Measurements from ENCODE around the gene WDR20. TPM values are rescaled to one million over a fixed set of nuclear protein-coding genes. Genes with fewer than 3 reads are reported as not detected.

Gene WDR20
- total RNA-seq, 3 donors from 2014 or later (not counting 1 experiment from before 2014, with no cell fraction given), result 55.5 to 66.7 (median 62.2) TPM

GRCh38 chr14:102195446-102195845, 55.7 kb downstream of the WDR20 start:
- intact Hi-C loops (cut with micrococcal nuclease), result no loop called here
- no peak for ATAC-seq
- DNase-seq, result no peak
- Histone ChIP-seq H3K4me1 (ENCODE audit: control insufficient read depth, insufficient read depth, low read length) (peaks cover 6% of the 10 kb centered on the region), H3K4me3 (ENCODE audit: low read length) (no peak overlapping the region), H3K36me3 (ENCODE audit: control insufficient read depth, insufficient read depth, low read length) (peaks cover 24% of the 10 kb centered on the region), H3K27me3 (ENCODE audit: control insufficient read depth, insufficient read depth, low read length) (no peaks in the 10 kb centered on the region), H3K27ac (ENCODE audit: low read length) (no peak overlapping the region), H3K9me3 (ENCODE audit: control insufficient read depth, insufficient read depth, low read length) (no peaks in the 10 kb centered on the region)
- H3K27me3 Mint-ChIP-seq (ENCODE audit: low read depth in 2 of 2), result no peaks in the 10 kb centered on the region
- H3K4me1 Mint-ChIP-seq, result peaks cover 51 to 68% of the 10 kb centered on the region in 2 donors
- H3K4me3 Mint-ChIP-seq, result no peak overlapping the region
- WGBS (ENCODE audit: insufficient coverage), result 93% methylated on average over 1 of the region's 1 CpG
- no peak for TF ChIP-seq CTCF (IDR thresholded peaks at IDR 0.05)
- peak overlapping the region in 1 of 2 donors; percentile 62 for H3K27ac Mint-ChIP-seq
- H3K9me3 Mint-ChIP-seq, result no peaks in the 10 kb centered on the region
- peaks cover 10% of the 10 kb centered on the region for H3K36me3 Mint-ChIP-seq

- intact Hi-C loops (cut with micrococcal nuclease), result no loop called here
- H3K27me3 ChIP-seq (ENCODE audit: control insufficient read depth, insufficient read depth, low read length), result no peaks in the 10 kb centered on the region
- Mint-ChIP-seq H3K9me3 (no peaks in the 10 kb centered on the region), H3K4me1 (peaks cover 60 to 74% of the 10 kb centered on the region in 2 donors), H3K4me3 (no peak overlapping the region), H3K27ac (peak overlapping the region; percentile 10 to 62), H3K36me3 (peaks cover 10% of the 10 kb centered on the region), H3K27me3 (ENCODE audit: low read depth in 2 of 2) (no peaks in the 10 kb centered on the region)
- no peak for ATAC-seq
- peaks cover 6% of the 10 kb centered on the region for H3K4me1 ChIP-seq (ENCODE audit: control insufficient read depth, insufficient read depth, low read length)
- H3K36me3 ChIP-seq (ENCODE audit: control insufficient read depth, insufficient read depth, low read length), result peaks cover 24% of the 10 kb centered on the region
- no peak overlapping the region for H3K4me3 ChIP-seq (ENCODE audit: low read length)
- WGBS (ENCODE audit: insufficient coverage), result 98% methylated on average over 6 of the region's 6 CpGs
- H3K9me3 ChIP-seq (ENCODE audit: control insufficient read depth, insufficient read depth, low read length), result no peaks in the 10 kb centered on the region
- TF ChIP-seq CTCF (IDR thresholded peaks at IDR 0.05), result no peak
- no peak overlapping the region for H3K27ac ChIP-seq (ENCODE audit: low read length)
- no peak for DNase-seq
Observed at GRCh38 chr14:102196039-102196901, 56.6 kb downstream of the WDR20 start.

GRCh38 chr14:102196902-102197230, 57.2 kb downstream of the WDR20 start:
- peaks cover 66 to 80% of the 10 kb centered on the region in 2 donors for H3K4me1 Mint-ChIP-seq

More at GRCh38 chr14:102196902-102197230, 57.2 kb downstream of the WDR20 start:
- Mint-ChIP-seq H3K36me3 (peaks cover 10% of the 10 kb centered on the region), H3K4me3 (no peak overlapping the region), H3K9me3 (no peaks in the 10 kb centered on the region), H3K27ac (peak overlapping the region in 1 of 2 donors; percentile 10), H3K27me3 (ENCODE audit: low read depth in 2 of 2) (no peaks in the 10 kb centered on the region)
- Histone ChIP-seq H3K9me3 (ENCODE audit: control insufficient read depth, insufficient read depth, low read length) (no peaks in the 10 kb centered on the region), H3K4me1 (ENCODE audit: control insufficient read depth, insufficient read depth, low read length) (peaks cover 10% of the 10 kb centered on the region), H3K27me3 (ENCODE audit: control insufficient read depth, insufficient read depth, low read length) (no peaks in the 10 kb centered on the region), H3K27ac (ENCODE audit: low read length) (no peak overlapping the region), H3K36me3 (ENCODE audit: control insufficient read depth, insufficient read depth, low read length) (peaks cover 24% of the 10 kb centered on the region), H3K4me3 (ENCODE audit: low read length) (no peak overlapping the region)
- intact Hi-C loops (cut with micrococcal nuclease), result no loop called here
- TF ChIP-seq CTCF (IDR thresholded peaks at IDR 0.05), result no peak
- DNase-seq (no peak), ATAC-seq (no peak)
- 80% methylated on average over 4 of the region's 4 CpGs for WGBS (ENCODE audit: insufficient coverage)

Data from natural killer cell (primary cell).